IMR-90 (cell line): Measurements from ENCODE around the gene CUX1. TPM values are rescaled to one million over a fixed set of nuclear protein-coding genes. Genes with fewer than 3 reads are reported as not detected.

Source experiments
- ATAC-seq: fragments of 200-7000 bp; cut with Tn5 transposase; 2 replicates; pipeline ENCODE4 v1.9.1; 2020; ENCODE audit warnings: low read depth, mild to moderate bottlenecking, moderate library complexity
- BruUV-seq: library from RNA; stranded (reverse); fragments of 400-500 nt; replicated peaks from 2 replicates; lab custom pipeline; 2021; lab: Mats Ljungman, UMichigan
- CTCF ChIA-PET: fragments of 300-600 bp; formaldehyde crosslinking; extraction: SDS; loops from one replicate; lab custom pipeline; 2021; ENCODE audit warnings: antibody characterized with exemption; lab: Yijun Ruan, JAX
- POLR2A ChIA-PET: fragments of 300-600 bp; sonication (Branson Sonifier 250); formaldehyde crosslinking; loops from one replicate; lab custom pipeline; 2022; ENCODE audit warnings: antibody characterized with exemption; ENCODE audit not compliant: unreplicated experiment; lab: Charles Lee
- DNase-seq: peaks from one replicate; pipeline ENCODE4 v3.0.0; 2013
- H2AFZ ChIP-seq: replicated peaks from 2 replicates; pipeline ENCODE3; 2013; ENCODE audit warnings: low read length, mild to moderate bottlenecking; ENCODE audit not compliant: poor library complexity
- H2AK5ac ChIP-seq: 2 replicates; pipeline ENCODE4 v1.6.1; 2013; ENCODE audit warnings: low read depth, low read length, inconsistent platforms
- H2AK9ac ChIP-seq: replicated peaks from 2 replicates; pipeline ENCODE3; 2013; ENCODE audit warnings: mild to moderate bottlenecking, low read depth, low read length, moderate library complexity; ENCODE audit not compliant: poor library complexity
- H2BK120ac ChIP-seq: 2 replicates; pipeline ENCODE4 v1.6.1; 2013; ENCODE audit warnings: low read depth, low read length, inconsistent platforms
- H2BK15ac ChIP-seq: 3 replicates; pipeline ENCODE4 v1.6.1; 2013; ENCODE audit warnings: low read depth, low read length, inconsistent platforms
- H2BK20ac ChIP-seq: 2 replicates; pipeline ENCODE4 v1.6.1; 2013; ENCODE audit warnings: low read depth, mild to moderate bottlenecking, inconsistent platforms, low read length, moderate library complexity
- H2BK5ac ChIP-seq: 2 replicates; pipeline ENCODE4 v1.6.1; 2013; ENCODE audit warnings: mild to moderate bottlenecking, low read depth, low read length, inconsistent platforms; ENCODE audit not compliant: poor library complexity, severe bottlenecking
- H3K14ac ChIP-seq: replicated peaks from 2 replicates; pipeline ENCODE4 v1.6.1; 2013; ENCODE audit warnings: low read depth, low read length, inconsistent platforms
- H3K18ac ChIP-seq: 2 replicates; pipeline ENCODE4 v1.6.1; 2013; ENCODE audit warnings: low read depth, low read length, control low read depth
- H3K23ac ChIP-seq: 2 replicates; pipeline ENCODE4 v1.6.1; 2013; ENCODE audit warnings: low read depth, low read length, inconsistent platforms
- H3K27ac ChIP-seq: 2 replicates; pipeline ENCODE4 v1.5.1; 2013; ENCODE audit warnings: mild to moderate bottlenecking, control low read depth, low read length; ENCODE audit not compliant: insufficient read depth
- H3K27me3 ChIP-seq: 2 replicates; pipeline ENCODE4 v1.6.1; 2013; ENCODE audit warnings: low read length; ENCODE audit not compliant: control insufficient read depth, insufficient read depth
- H3K36me3 ChIP-seq: 2 replicates; pipeline ENCODE4 v1.6.1; 2013; ENCODE audit warnings: low read length, mixed read lengths; ENCODE audit not compliant: control insufficient read depth, insufficient read depth
- H3K4ac ChIP-seq: 2 replicates; pipeline ENCODE4 v1.6.1; 2013; ENCODE audit warnings: low read depth, low read length, inconsistent platforms
- H3K4me1 ChIP-seq: 2 replicates; pipeline ENCODE4 v1.6.1; 2013; ENCODE audit warnings: low read length, mixed read lengths; ENCODE audit not compliant: control insufficient read depth, insufficient read depth
- H3K4me2 ChIP-seq: 2 replicates; pipeline ENCODE4 v1.6.1; 2013; ENCODE audit warnings: low read depth, mild to moderate bottlenecking, control low read depth, low read length, moderate library complexity
- H3K4me3 ChIP-seq: 2 replicates; pipeline ENCODE4 v1.5.1; 2013; ENCODE audit warnings: low read depth, mild to moderate bottlenecking, control low read depth, low read length, moderate library complexity; ENCODE audit not compliant: insufficient read depth
- H3K56ac ChIP-seq: 2 replicates; pipeline ENCODE4 v1.6.1; 2013; ENCODE audit warnings: low read length, inconsistent platforms; ENCODE audit not compliant: insufficient read depth; ENCODE audit errors: extremely low read depth
- H3K79me1 ChIP-seq, 2 experiments: 2 replicates each; pipeline ENCODE4 v1.6.1; 2013; ENCODE audit warnings: low read length in 2 of 2, inconsistent platforms in 1 of 2, low read depth in 1 of 2
- H3K9ac ChIP-seq: 2 replicates; pipeline ENCODE4 v1.6.1; 2013; ENCODE audit warnings: low read depth, low read length, control low read depth
- H3K9me1 ChIP-seq: 2 replicates; pipeline ENCODE4 v1.6.1; 2013; ENCODE audit warnings: low read length, inconsistent platforms; ENCODE audit not compliant: insufficient read depth
- H3K9me3 ChIP-seq: 2 replicates; pipeline ENCODE4 v1.6.1; 2013; ENCODE audit warnings: low read length; ENCODE audit not compliant: control insufficient read depth, insufficient read depth
- H4K20me1 ChIP-seq: 2 replicates; pipeline ENCODE4 v1.6.1; 2013; ENCODE audit warnings: low read length, inconsistent platforms; ENCODE audit not compliant: insufficient read depth
- H4K5ac ChIP-seq: 2 replicates; pipeline ENCODE4 v1.6.1; 2013; ENCODE audit warnings: mild to moderate bottlenecking, low read depth, low read length, control low read depth
- H4K8ac ChIP-seq, 2 experiments: 2 replicates each; pipeline ENCODE4 v1.6.1; 2013; ENCODE audit warnings: low read depth in 2 of 2, low read length in 2 of 2, control low read depth in 1 of 2, inconsistent platforms in 1 of 2
- H4K91ac ChIP-seq: 2 replicates; pipeline ENCODE4 v1.6.1; 2013; ENCODE audit warnings: low read depth, low read length, inconsistent platforms; ENCODE audit not compliant: insufficient read depth
- BHLHE40 ChIP-seq: fragments of 150-350 bp; IDR thresholded peaks from 2 replicates; pipeline ENCODE4 v1.6.1; 2016; ENCODE audit warnings: mild to moderate bottlenecking, low read depth, low read length
- CEBPB ChIP-seq: IDR thresholded peaks from 2 replicates; pipeline ENCODE4 v1.6.1; 2012; ENCODE audit warnings: low read depth, low read length, improper control_type of control experiment
- ELK1 ChIP-seq: fragments of 150-350 bp; IDR thresholded peaks from 2 replicates; pipeline ENCODE4 v1.6.1; 2016; ENCODE audit warnings: low read depth, mild to moderate bottlenecking, low read length, moderate library complexity, borderline replicate concordance
- FOS ChIP-seq: fragments of 150-350 bp; IDR thresholded peaks from 2 replicates; pipeline ENCODE4 v1.6.1; 2016; ENCODE audit warnings: low read depth, low read length
- MAFK ChIP-seq: IDR thresholded peaks from 2 replicates; pipeline ENCODE4 v1.6.1; 2012; ENCODE audit warnings: low read depth, low read length, improper control_type of control experiment
- MXI1 ChIP-seq: IDR thresholded peaks from 2 replicates; pipeline ENCODE4 v1.6.1; 2012; ENCODE audit warnings: low read depth, mild to moderate bottlenecking, low read length, moderate library complexity, borderline replicate concordance
- NFE2L2 ChIP-seq: fragments of 150-350 bp; IDR thresholded peaks from 2 replicates; pipeline ENCODE4 v1.6.1; 2016; ENCODE audit warnings: low read depth, mild to moderate bottlenecking, low read length
- POLR2A ChIP-seq: IDR thresholded peaks from 2 replicates; pipeline ENCODE4 v1.6.1; 2012; ENCODE audit warnings: mild to moderate bottlenecking, low read depth, low read length
- RAD21 ChIP-seq: IDR thresholded peaks from 2 replicates; pipeline ENCODE4 v1.6.1; 2012; ENCODE audit warnings: low read length, improper control_type of control experiment
- RFX5 ChIP-seq: IDR thresholded peaks from 2 replicates; pipeline ENCODE4 v1.8.0; 2012; ENCODE audit warnings: low read depth, mild to moderate bottlenecking, low read length, moderate library complexity
- SMC3 ChIP-seq: fragments of 150-350 bp; IDR thresholded peaks from 2 replicates; pipeline ENCODE4 v1.6.1; 2016; ENCODE audit warnings: low read depth, mild to moderate bottlenecking, antibody characterized with exemption, low read length, moderate library complexity
- WGBS, 2 experiments: methylation state at CpG; one replicate each; pipeline versions ENCODE4 v1.1.5 to v1.1.7; 2013; ENCODE audit warnings: missing lambda C conversion rate in 2 of 2; ENCODE audit not compliant: insufficient read length in 1 of 2; ENCODE audit errors: extremely low coverage in 2 of 2; 5-methylcytosine and 5-hydroxymethylcytosine counted together
- dilution Hi-C: fragments of 300-500 bp; cut with HindIII; formaldehyde crosslinking; loops from one replicate; pipeline ENCODE4 v1.14.3; 2018; ENCODE audit warnings: low sequenced_read_pairs; ENCODE audit not compliant: unreplicated experiment
- in situ Hi-C: fragments of 300-500 bp; cut with MboI; formaldehyde crosslinking; loops from 3 replicates; pipeline ENCODE4 v1.14.3; 2019; ENCODE audit warnings: low sequenced_read_pairs, inconsistent platforms, mixed read lengths
- intact Hi-C: fragments of 100-400 bp; cut with micrococcal nuclease; formaldehyde crosslinking; loops from 2 replicates; pipeline ENCODE4 v1.10.0; 2022
- polyA plus RNA-seq, 3 experiments: library from polyadenylated mRNA; depleted of rRNA; stranded (reverse); fragments of >200 nt; gene quantifications; 2 replicates each; pipeline ENCODE4 v1.2.3, GENCODE V29; 2012; ENCODE audit warnings: low replicate concordance in 1 of 3
- total RNA-seq: library from RNA; depleted of rRNA; stranded (reverse); fragments of >200 nt; gene quantifications from 2 replicates; pipeline ENCODE4 v1.2.3, GENCODE V29; 2012
- TF ChIP-seq, protein P1 (sequence below): conservative IDR thresholded peaks from 2 replicates; pipeline ENCODE4 v1.5.1; 2012; ENCODE audit warnings: mild to moderate bottlenecking, low read depth, low read length, improper control_type of control experiment

Gene CUX1
- total and polyA plus RNA-seq, 2 of the 4 experiments (the other 2 are of a cell fraction): 19.7 to 46.4 TPM

DNA sequence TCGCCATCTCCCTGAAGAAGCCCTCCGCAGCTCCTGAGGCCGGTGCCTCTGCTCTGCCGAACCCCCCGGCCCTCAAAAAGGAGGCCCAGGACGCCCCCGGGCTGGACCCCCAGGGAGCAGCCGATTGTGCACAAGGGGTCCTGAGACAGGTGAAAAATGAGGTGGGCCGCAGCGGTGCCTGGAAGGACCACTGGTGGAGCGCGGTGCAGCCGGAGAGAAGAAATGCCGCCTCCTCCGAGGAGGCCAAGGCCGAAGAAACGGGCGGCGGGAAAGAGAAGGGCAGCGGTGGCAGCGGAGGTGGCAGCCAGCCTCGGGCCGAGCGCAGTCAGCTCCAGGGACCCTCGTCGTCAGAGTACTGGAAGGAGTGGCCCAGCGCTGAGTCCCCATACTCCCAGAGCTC is 384.1 kb downstream of the CUX1 start:
- H3K56ac ChIP-seq: no peak overlapping the region
- dilution Hi-C loops: no loop called here
- ChIA-PET POLR2A (no interaction called here), CTCF (no interaction called here)
- H3K4me3 ChIP-seq: no peak overlapping the region
- no peak overlapping the region for H4K8ac ChIP-seq
- H3K14ac ChIP-seq: no peak overlapping the region
- H4K5ac ChIP-seq: no peak overlapping the region
- no peaks in the 10 kb centered on the region for H4K20me1 ChIP-seq
- no peaks in the 10 kb centered on the region for H3K27me3 ChIP-seq
- H3K79me1 ChIP-seq: peaks cover 0 to 11% of the 10 kb centered on the region in 2 experiments; a peak in 1 of 4 replicates
- no peak overlapping the region for H2AK9ac ChIP-seq
- H2BK15ac ChIP-seq: no peak overlapping the region
- no TSS peak for BruUV-seq
- WGBS, 2 experiments: 98% methylated on average over 20 of the region's 27 CpGs; no CpG with 5 or more reads in 1 of the 2 experiments
- DNase-seq: no peak
- no peak overlapping the region for H3K18ac ChIP-seq
- H3K23ac ChIP-seq: no peak overlapping the region
- H3K27ac ChIP-seq: no peak overlapping the region
- no peak overlapping the region for H2BK120ac ChIP-seq
- intact Hi-C loops: no loop called here
- in situ Hi-C loops: no loop called here
- no peak overlapping the region for H3K4ac ChIP-seq
- TF ChIP-seq RFX5 (no peak), FOS (no peak), RAD21 (no peak), MAFK (no peak), CEBPB (no peak), ELK1 (no peak), SMC3 (no peak), POLR2A (no peak), NFE2L2 (no peak), BHLHE40 (no peak), MXI1 (no peak)
- TF ChIP-seq, protein P1, sequence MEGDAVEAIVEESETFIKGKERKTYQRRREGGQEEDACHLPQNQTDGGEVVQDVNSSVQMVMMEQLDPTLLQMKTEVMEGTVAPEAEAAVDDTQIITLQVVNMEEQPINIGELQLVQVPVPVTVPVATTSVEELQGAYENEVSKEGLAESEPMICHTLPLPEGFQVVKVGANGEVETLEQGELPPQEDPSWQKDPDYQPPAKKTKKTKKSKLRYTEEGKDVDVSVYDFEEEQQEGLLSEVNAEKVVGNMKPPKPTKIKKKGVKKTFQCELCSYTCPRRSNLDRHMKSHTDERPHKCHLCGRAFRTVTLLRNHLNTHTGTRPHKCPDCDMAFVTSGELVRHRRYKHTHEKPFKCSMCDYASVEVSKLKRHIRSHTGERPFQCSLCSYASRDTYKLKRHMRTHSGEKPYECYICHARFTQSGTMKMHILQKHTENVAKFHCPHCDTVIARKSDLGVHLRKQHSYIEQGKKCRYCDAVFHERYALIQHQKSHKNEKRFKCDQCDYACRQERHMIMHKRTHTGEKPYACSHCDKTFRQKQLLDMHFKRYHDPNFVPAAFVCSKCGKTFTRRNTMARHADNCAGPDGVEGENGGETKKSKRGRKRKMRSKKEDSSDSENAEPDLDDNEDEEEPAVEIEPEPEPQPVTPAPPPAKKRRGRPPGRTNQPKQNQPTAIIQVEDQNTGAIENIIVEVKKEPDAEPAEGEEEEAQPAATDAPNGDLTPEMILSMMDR: no peak
- H2AFZ ChIP-seq: no peak overlapping the region
- H2BK20ac ChIP-seq: no peak overlapping the region
- no peak overlapping the region for H3K4me2 ChIP-seq
- no peaks in the 10 kb centered on the region for H3K9me3 ChIP-seq
- no peaks in the 10 kb centered on the region for H3K9me1 ChIP-seq
- H3K9ac ChIP-seq: no peak overlapping the region
- no peak overlapping the region for H2AK5ac ChIP-seq
- H3K36me3 ChIP-seq: peaks cover 62% of the 10 kb centered on the region
- H3K4me1 ChIP-seq: no peaks in the 10 kb centered on the region
- no peak overlapping the region for H4K91ac ChIP-seq
- ATAC-seq: no peak
- H2BK5ac ChIP-seq: no peak overlapping the region
